ENCODE data around the gene NME7. TPM values are rescaled to one million over a fixed set of nuclear protein-coding genes. Genes with fewer than 3 reads are reported as not detected.
A peak's percentile ranks its signal among the peaks of the same experiment; 100 is the strongest.

Gene NME7
- total and polyA plus RNA-seq, 12 donors: 5.5 to 18.9 (median 10.5) TPM

DNA sequence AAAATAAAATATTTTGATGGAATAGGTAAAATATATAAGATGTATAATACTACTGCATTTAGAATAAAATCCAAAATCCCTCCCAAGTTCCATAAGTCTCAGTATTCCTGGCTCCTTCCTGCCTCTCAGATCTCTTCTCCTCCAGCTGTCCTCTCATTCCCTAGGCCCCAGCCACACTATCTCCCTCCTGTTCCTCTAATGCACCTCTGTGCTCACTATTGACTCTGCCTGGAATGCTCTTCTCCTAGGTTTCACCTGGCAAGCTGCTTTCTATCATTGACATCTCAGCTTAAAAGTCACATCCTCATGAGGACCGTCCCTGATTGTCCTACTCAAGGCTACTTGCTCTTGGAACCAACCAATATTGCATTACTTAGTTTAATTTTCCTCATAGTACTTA is 7.2 kb downstream of the NME7 start:
- intact Hi-C loops (cut with DNase I): no loop called here
- ATAC-seq (no peak), DNase-seq (no peak)
- TF ChIP-seq, protein P1, sequence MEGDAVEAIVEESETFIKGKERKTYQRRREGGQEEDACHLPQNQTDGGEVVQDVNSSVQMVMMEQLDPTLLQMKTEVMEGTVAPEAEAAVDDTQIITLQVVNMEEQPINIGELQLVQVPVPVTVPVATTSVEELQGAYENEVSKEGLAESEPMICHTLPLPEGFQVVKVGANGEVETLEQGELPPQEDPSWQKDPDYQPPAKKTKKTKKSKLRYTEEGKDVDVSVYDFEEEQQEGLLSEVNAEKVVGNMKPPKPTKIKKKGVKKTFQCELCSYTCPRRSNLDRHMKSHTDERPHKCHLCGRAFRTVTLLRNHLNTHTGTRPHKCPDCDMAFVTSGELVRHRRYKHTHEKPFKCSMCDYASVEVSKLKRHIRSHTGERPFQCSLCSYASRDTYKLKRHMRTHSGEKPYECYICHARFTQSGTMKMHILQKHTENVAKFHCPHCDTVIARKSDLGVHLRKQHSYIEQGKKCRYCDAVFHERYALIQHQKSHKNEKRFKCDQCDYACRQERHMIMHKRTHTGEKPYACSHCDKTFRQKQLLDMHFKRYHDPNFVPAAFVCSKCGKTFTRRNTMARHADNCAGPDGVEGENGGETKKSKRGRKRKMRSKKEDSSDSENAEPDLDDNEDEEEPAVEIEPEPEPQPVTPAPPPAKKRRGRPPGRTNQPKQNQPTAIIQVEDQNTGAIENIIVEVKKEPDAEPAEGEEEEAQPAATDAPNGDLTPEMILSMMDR (IDR thresholded peaks at IDR 0.05): no peak
- Histone ChIP-seq H3K9me3 (no peaks in the 10 kb centered on the region), H3K27me3 (no peaks in the 10 kb centered on the region), H3K4me1 (no peaks in the 10 kb centered on the region), H3K27ac (no peak overlapping the region), H3K36me3 (no peaks in the 10 kb centered on the region), H3K4me3 (no peak overlapping the region)
- WGBS, 2 donors: 88 to 98% methylated on average over 1 of the region's 1 CpG

DNA sequence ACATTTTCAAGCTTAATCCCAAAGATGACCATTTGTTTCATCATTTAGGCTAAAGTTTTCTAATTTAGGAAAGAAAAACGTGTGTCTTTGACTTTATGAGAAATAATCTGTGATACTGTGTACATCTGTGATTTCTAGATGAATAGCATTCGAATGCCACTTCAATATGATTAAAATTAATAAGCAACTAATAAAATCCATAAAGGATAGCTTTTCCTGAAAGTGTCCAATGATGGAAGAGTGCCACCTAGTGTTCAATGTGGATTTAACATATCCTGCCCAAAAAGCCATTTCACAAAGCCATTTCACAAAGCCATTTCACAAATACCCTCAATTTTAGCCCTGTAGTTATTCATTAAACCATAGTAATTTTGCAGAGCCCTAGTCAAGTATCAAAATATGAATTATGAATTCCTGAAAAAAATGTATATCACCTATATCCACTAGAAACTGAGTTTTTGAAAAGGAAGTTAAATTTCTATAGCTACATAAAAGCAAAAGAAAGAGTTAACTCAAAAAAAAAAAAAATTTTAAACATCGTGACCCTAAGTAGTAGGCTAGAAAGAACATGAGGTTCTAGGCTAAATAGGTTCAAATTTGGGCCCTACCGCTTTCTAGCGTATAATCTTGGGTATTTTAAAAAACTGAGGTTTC is 19.1 kb downstream of the NME7 start:
- peak in 1 of 2 donors; percentile 19 for DNase-seq
- no peak for ATAC-seq
- peaks cover 0 to 14% (median 0%) of the 10 kb centered on the region in 11 donors for H3K9me3 ChIP-seq
- 44% methylated on average over 5 of the region's 5 CpGs for WGBS, 2 donors
- TF ChIP-seq, protein P1 (IDR thresholded peaks at IDR 0.05): peak; percentile 73 to 91 (median 81)
- no peak overlapping the region for H3K27ac ChIP-seq
- H3K27me3 ChIP-seq: no peaks in the 10 kb centered on the region
- intact Hi-C loops (cut with DNase I): loop anchor here (1.0 to 10.0 kb wide), 13 partner anchors 214 to 1014 kb away; partner anchors contain the start of gene ATP1B1 (in 1 of the 10)
- H3K4me1 ChIP-seq: no peaks in the 10 kb centered on the region
- H3K4me3 ChIP-seq: no peak overlapping the region
- H3K36me3 ChIP-seq: no peaks in the 10 kb centered on the region

DNA sequence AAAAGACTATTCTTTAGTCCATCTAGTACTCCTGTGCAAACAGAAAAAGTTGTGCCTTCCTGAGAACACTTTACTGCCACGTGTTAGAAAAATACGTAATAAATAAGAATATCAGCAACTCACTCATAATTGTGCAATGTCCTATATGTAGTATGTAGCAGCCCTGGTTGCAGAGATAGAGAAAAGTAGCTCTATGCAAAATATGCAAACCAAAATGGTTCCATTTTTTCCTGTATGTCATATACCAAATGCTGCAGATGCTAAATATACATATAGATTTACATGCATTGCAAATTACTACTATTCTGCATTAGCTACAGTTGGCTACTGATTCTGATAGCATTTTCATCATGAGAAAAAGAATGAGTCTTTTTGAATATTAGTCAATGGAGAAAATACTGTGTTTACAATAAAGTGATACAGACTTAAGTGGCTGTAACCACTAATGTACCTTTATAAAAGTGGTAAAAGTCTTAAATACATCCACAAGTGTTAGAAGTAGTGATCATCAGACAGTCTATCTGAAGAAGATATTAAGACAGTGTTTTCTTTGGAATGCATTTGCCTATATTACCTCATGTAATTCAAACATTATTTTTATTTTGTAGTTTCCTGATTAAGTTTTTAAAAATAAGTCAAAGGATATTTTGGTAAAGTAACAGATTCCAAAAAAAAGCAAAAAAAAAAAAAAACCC is 19.8 kb downstream of the NME7 start:
- Histone ChIP-seq H3K27me3 (no peaks in the 10 kb centered on the region), H3K4me3 (no peak overlapping the region), H3K36me3 (no peaks in the 10 kb centered on the region), H3K4me1 (no peaks in the 10 kb centered on the region), H3K9me3 (peaks cover 0 to 7% (median 0%) of the 10 kb centered on the region in 11 donors), H3K27ac (no peak overlapping the region)
- intact Hi-C loops (cut with DNase I): loop anchor here (1.0 to 10.0 kb wide), 13 partner anchors 213 to 1013 kb away; partner anchors contain the start of gene ATP1B1 (in 1 of the 10)
- ATAC-seq: no peak
- DNase-seq: no peak
- TF ChIP-seq, protein P1 (IDR thresholded peaks at IDR 0.05): no peak
- 83 to 85% methylated on average over 2 of the region's 2 CpGs for WGBS, 2 donors

DNA sequence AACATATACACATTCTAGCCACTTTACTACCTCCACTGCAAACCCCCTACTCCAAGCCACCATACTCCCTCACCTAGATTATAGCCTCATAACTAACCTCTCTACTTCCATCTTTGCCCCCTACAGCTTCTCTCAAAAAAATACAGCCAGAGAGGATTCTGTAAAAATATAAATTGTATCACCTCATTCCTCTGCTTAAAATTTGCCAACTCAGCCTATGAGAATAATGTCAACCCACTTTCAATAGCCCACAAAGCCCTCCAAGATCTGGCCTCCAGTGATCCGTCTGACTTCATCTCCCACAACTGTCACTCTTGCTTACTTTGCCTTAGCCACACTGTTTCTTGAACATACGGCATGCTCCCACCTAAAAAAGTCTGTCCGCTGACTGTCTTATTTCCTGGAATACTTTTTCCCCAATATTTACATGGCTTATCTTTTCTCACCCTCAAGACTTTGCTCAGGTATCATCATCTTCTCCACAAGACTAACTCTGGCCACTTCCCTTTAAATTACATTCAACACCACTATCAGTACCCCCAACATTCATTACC is 21.5 kb downstream of the NME7 start:
- no peak overlapping the region for H3K4me3 ChIP-seq
- no peaks in the 10 kb centered on the region for H3K4me1 ChIP-seq
- H3K36me3 ChIP-seq: no peaks in the 10 kb centered on the region
- ATAC-seq (no peak), DNase-seq (no peak)
- intact Hi-C loops (cut with DNase I): loop anchor here (2.0 to 10.0 kb wide), 10 partner anchors 211 to 1011 kb away; partner anchors contain the start of gene ATP1B1 (in 1 of the 10)
- H3K27ac ChIP-seq: no peak overlapping the region
- 98% methylated on average over 3 of the region's 3 CpGs for WGBS, 2 donors
- TF ChIP-seq, protein P1 (IDR thresholded peaks at IDR 0.05): no peak
- H3K9me3 ChIP-seq: no peaks in the 10 kb centered on the region
- H3K27me3 ChIP-seq: no peaks in the 10 kb centered on the region
